GM12892 (cell line): ENCODE measurements around the gene RPS14.

ENCODE experiments used
- DNase-seq: peaks from one replicate; pipeline ENCODE4 v3.0.0; 2011; ENCODE audit not compliant: insufficient read length
- FAIRE-seq: peaks from 2 replicates; lab custom pipeline; 2011; peaks lifted over from hg19 to GRCh38; lab: Jason Lieb, UNC
- POLR2A ChIP-seq: IDR thresholded peaks from 2 replicates; pipeline ENCODE4 v1.6.1; 2011; ENCODE audit warnings: low read depth, low read length, control low read depth
- POLR2AphosphoS5 ChIP-seq: IDR thresholded peaks from 2 replicates; pipeline ENCODE4 v1.6.1; 2011; ENCODE audit warnings: low read depth, low read length, control low read depth
- TAF1 ChIP-seq: IDR thresholded peaks from 2 replicates; pipeline ENCODE4 v1.6.1; 2011; ENCODE audit warnings: low read depth, mild to moderate bottlenecking, control low read depth, low read length, borderline replicate concordance

RPS14 gene

DNA sequence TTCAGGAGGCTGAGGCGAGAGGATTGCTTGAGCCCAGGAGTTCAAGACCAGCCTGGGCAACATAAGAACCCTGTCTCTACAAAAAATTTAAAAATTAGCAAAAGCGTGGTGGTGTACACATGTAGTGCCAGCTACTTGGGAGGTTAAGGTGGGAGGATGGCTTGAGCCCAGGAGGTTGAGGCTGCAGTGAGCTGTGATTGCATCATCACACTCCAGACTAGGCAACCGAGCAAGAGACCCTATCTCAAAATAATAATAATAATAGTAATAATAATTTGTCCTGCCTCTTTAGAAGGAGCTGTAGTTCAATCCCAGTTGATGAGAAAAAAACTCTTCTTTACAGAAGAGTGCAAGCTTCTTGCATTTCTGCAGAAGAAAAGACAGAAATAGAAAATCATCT lies 26.8 kb downstream of the RPS14 start:
- DNase-seq: no peak
- no peak for FAIRE-seq
- TF ChIP-seq POLR2A (no peak), TAF1 (no peak)

DNA sequence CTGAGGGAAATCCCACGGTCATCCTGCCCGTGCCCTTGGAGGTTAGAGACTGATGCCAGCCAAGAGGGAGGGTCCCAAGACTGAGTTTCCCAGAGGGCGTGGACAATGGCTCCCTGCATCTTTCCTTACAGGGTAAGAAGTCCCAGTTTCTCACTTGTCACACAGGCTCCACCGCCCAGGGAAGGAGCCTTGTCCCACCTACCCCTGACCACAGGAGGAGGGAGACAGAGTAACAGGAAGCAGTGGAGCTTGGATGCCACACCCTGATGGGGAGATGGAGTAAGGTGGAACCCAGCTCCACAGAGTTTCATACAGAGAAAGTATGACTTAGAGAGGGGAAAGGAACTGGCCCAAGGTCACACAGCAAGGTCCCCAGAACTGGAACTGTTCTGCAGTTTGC lies 27.5 kb downstream of the RPS14 start:
- TF ChIP-seq POLR2AphosphoS5 (no peak), TAF1 (no peak), POLR2A (no peak)
- DNase-seq (no peak), FAIRE-seq (no peak)

DNA sequence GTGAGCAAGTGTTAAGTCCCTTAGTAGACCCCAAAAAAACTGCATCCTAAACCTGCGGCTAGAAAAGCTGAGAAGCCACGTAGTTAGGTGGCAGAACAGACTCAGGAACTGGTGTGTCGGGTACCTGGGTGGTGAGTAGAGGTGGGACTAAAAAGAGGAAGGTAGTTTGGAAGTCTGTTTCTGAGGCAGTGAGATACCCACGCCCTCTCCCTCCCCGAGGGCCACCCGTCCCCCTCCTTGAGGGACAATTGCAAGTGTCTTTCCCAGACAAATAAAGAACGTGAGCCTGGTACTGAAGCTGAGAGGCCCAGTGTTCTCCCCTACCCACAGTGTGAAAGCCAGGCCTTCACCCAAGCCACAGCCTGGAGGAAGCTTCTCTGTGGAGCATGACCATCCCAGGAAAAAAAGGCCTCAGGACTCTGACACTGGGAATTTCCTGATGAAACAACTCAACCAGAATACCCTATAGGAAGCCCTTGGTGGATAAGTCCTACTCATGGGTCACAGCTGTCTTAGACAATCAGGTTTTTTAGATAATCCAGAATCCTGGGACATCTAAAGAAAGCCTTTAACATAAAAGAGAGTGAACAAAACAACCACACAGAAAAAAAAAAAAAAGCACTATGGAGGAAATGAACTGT lies 29.8 kb downstream of the RPS14 start:
- no peak for DNase-seq
- FAIRE-seq: peak; percentile 93

DNA sequence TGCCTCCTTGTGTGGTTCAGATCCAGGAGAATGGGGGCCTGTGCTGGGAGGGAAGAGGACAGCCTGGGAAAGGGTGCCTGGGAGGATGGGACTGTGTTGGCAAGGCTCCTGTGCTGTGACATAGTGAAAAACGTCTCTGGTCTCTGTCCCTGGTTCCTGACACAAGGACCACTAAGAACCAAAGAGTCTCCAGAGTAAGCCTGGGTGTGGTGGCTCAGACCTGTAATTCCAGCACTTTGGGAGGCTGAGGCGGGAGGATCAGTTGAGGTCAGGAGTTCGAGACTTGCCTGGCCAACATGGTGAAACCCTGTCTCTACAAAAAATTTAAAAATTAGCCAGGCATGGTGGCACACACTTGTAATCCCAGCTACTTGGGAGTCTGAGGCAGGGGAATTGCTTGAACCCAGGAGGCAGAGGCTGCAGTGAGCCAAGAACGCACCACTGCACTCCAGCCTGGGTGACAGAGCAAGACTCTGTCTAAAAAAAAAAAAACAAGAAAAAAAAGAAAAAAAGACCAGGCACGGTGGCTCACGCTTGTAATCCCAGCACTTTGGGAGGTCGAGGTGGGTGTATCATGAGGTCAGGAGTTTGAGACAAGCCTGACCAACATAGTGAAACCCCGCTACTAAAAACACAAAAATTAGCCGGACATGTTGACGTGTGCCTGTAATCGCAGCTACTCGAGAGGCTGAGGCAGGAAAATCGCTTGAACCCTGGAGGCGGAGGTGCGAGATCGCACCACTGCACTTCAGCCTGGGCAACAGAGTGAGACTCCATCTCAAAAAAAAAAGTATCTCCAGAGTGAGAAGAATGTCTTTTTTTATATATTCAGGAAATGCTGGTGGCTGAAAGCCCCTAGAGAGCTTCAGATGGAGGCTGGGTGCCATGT lies 35.4 kb downstream of the RPS14 start:
- FAIRE-seq: peak; percentile 84

More for the DNA sequence above, 29.8 kb downstream of the RPS14 start:
- no peak for TF ChIP-seq POLR2A
- no peak for TF ChIP-seq POLR2AphosphoS5
- no peak for TF ChIP-seq TAF1

DNA sequence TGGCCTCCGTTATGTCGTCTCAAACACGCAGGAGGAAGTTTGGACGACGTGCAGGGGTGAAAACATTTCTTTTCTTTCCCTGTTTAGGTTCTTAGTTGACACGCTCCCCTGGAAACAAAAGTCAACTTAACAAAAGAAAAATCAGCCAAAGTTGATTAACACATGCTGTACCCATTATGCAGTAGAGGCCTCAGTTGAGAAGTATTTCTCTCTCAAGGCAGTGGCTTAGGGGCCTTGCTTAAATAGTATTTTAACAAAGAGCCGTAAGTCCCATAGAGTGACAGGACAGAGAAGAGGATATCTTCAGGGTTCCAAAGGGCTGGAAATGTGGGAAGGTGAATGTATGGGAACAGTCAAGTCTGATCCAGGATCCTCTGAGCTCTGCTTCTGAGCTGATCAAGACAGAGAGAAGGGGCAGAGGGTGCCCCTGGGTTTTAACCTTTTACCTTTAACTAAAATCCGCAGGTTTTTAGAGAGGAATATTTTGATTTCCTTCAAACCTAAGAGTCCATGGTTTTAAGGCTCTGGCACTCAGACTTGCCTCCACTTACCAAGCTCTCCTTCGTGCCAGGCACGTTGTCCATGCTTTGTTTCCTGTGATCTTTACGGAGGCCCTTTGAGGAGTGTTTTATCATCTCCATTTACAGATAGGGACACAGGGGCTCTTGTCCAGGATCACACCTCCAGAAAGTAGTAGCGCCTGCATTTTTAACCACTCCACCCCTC lies 36.2 kb downstream of the RPS14 start:
- TF ChIP-seq TAF1: no peak; the same call in 1 of the 2 replicates
- peak; percentile 31; the same call in 1 of the 2 replicates for TF ChIP-seq POLR2A
- TF ChIP-seq POLR2AphosphoS5: peak; percentile 73
- no peak for DNase-seq
- peak; percentile 65 for FAIRE-seq

More for the DNA sequence above, 35.4 kb downstream of the RPS14 start:
- DNase-seq: peak; percentile 10

DNA sequence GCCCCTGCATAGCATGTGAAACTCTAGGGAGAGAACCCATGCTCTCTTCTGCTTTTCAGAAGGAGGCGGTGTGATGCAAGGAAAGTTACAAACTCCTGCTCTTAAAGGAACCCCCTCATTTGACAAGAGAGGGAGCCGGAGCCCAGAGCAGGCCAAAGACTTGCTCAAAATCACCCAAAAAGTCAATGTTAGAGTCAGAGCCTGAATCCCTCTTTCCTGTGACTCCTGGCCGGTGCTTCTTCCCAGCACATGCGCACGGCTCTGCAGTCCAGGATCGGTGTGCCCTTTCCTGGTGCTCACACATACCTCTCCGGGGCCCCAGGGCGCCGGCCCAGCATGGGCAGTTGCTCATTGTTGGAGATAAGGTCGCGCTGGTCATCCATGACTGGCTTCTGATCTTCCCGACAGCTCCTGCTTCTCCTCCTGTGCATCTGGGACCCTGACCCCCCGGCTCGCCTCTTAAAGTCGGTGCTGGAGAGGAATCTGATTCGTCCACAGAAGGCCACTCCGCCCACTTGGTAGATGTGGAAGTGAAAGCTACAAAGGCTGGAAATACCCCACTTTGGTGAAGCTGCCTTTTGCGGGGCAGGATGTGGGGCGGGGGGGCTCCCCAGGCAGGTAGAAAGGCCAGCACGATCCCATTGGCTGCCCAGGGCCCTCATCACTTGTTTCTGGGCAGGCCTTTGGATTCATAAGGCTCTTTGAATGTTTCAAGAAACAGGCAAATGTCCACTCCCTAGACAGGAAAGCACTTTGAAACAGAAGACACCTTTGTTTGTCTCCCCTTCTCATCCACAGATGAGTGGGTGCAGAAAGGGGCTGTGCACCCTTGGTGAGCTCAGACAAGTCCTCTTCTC lies 37.0 kb downstream of the RPS14 start, which contains the start of gene CD74:
Gene CD74 (minus strand): TSS at position 592 of the 857 bp plus-strand sequence. CDS start 161 bp downstream, at position 431.
- peak; percentile 90 for FAIRE-seq
- DNase-seq: peak; percentile 85

DNA sequence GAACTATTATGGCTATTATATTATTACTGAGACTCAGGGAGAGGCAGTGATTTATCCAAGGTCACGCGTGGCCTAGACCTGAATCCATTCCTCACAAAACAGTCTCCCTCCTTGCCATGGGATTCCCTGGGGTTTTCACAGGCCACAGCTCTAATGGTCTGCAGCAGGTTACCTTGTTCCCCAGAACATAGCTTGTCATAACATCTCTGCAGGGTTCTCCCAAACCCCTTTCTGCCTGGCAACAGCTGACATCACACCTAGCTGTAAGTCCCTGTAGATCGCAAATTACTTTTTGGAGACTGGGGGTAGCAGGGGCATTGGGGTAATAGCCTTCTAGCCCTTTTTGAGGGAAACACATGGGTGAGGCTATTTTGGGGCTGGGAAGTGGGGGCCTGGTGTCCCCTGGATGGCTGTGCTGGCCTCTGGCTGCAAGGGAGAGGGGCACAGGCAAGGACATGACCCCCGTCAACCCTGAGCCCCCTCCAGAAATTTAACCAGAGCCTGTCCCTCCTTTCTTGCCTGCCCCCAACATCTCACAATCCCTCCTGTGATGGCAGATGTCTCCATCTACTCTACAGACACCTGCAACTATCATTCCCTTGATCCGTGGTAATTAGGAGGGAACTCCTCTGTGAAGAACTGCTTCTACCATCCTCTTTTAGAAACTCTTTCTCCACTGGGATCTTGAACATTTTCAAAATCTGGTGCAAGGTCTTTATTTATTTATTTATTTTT lies 38.1 kb downstream of the RPS14 start:
- TF ChIP-seq POLR2AphosphoS5: peak; percentile 97
- peak; percentile 21; the same call in 1 of the 2 replicates for TF ChIP-seq TAF1
- peak; percentile 85 for TF ChIP-seq POLR2A
- DNase-seq: no peak
- peak; percentile 95 for FAIRE-seq

More for the DNA sequence above, 37.0 kb downstream of the RPS14 start, which contains the start of gene CD74:
- TF ChIP-seq POLR2A (peak; percentile 99), POLR2AphosphoS5 (peak; percentile 100), TAF1 (peak; percentile 100)

DNA sequence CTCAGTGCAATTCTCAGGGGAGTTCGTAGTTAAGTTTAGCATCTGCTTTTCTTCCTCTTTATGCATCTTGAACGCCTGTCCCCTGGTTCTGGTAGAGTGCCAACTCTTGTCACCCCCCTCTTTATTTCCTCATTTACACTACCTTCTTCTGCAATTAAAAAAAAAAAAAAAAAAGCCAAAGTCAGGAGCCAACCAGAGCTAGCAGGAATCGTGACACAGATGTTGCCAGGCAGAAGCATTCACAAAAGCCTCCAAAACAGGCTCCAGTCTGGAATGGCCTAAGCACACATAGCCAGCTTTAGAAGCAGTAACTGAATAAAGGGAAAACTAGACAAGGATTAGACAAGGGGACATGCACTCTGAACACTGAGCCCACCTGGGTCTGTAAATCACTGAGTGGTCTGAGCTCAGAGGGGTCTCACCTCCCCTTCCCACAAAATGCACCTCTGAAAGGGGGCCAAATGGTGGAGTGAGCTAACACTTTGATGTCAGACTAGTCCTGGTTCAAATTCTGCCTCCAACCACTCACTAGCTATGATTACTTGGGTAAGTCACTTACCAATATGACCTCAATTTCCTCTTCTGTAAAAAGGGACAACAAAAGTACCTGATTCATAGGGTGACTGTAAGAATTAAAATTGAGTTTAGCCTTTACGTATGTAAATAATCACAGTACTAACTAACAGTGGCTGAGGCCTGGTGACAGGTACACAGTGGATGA lies 38.9 kb downstream of the RPS14 start:
- DNase-seq (no peak), FAIRE-seq (peak; percentile 74)
- TF ChIP-seq POLR2A (peak; percentile 90), POLR2AphosphoS5 (peak; percentile 96), TAF1 (no peak)
